ENCODE measurements around the gene PCDH15.

Gene PCDH15

GRCh38 chr10:54064215-54064614 lies 736.8 kb downstream of the PCDH15 start:
- peaks cover 0 to 2% of the 10 kb centered on the region in 2 donors for H3K9me3 ChIP-seq (ENCODE audit: control insufficient read depth in 1 of 2, low read length in 2 of 2)
- no peak overlapping the region for H3K4me3 ChIP-seq (ENCODE audit: low read depth in 1 of 2, low read length in 2 of 2)
- H3K36me3 ChIP-seq (ENCODE audit: control insufficient read depth in 1 of 2, insufficient read depth in 2 of 2, low read length in 2 of 2), result no peaks in the 10 kb centered on the region
- H3K27me3 ChIP-seq (ENCODE audit: control insufficient read depth in 1 of 2, insufficient read depth in 2 of 2, low read length in 2 of 2), result no peaks in the 10 kb centered on the region
- H3K4me1 ChIP-seq (ENCODE audit: control insufficient read depth in 1 of 2, insufficient read depth in 2 of 2, low read length in 2 of 2), result no peaks in the 10 kb centered on the region
- no peak overlapping the region for H3K9ac ChIP-seq (ENCODE audit: low read depth in 1 of 2, low read length in 2 of 2)
- H3K27ac ChIP-seq (ENCODE audit: low read depth, low read length), result no peak overlapping the region

- no peak overlapping the region for H3K27ac ChIP-seq (ENCODE audit: low read depth, low read length)
- no peaks in the 10 kb centered on the region for H3K36me3 ChIP-seq (ENCODE audit: control insufficient read depth in 1 of 2, insufficient read depth in 2 of 2, low read length in 2 of 2)
- peaks cover under 1 to 2% of the 10 kb centered on the region in 2 donors for H3K9me3 ChIP-seq (ENCODE audit: control insufficient read depth in 1 of 2, low read length in 2 of 2)
- no peaks in the 10 kb centered on the region for H3K4me1 ChIP-seq (ENCODE audit: control insufficient read depth in 1 of 2, insufficient read depth in 2 of 2, low read length in 2 of 2)
- H3K9ac ChIP-seq (ENCODE audit: low read depth in 1 of 2, low read length in 2 of 2), result no peak overlapping the region
- no peak overlapping the region for H3K4me3 ChIP-seq (ENCODE audit: low read depth in 1 of 2, low read length in 2 of 2)
- no peaks in the 10 kb centered on the region for H3K27me3 ChIP-seq (ENCODE audit: control insufficient read depth in 1 of 2, insufficient read depth in 2 of 2, low read length in 2 of 2)
Measured at GRCh38 chr10:54063514-54063913, 737.5 kb downstream of the PCDH15 start.

- Histone ChIP-seq H3K4me3 (ENCODE audit: low read depth in 1 of 2, low read length in 2 of 2) (no peak overlapping the region), H3K9me3 (ENCODE audit: control insufficient read depth in 1 of 2, low read length in 2 of 2) (peaks cover 2 to 7% of the 10 kb centered on the region in 2 donors), H3K4me1 (ENCODE audit: control insufficient read depth in 1 of 2, insufficient read depth in 2 of 2, low read length in 2 of 2) (no peaks in the 10 kb centered on the region), H3K36me3 (ENCODE audit: control insufficient read depth in 1 of 2, insufficient read depth in 2 of 2, low read length in 2 of 2) (no peaks in the 10 kb centered on the region), H3K27ac (ENCODE audit: low read depth, low read length) (no peak overlapping the region), H3K27me3 (ENCODE audit: control insufficient read depth in 1 of 2, insufficient read depth in 2 of 2, low read length in 2 of 2) (no peaks in the 10 kb centered on the region), H3K9ac (ENCODE audit: low read depth in 1 of 2, low read length in 2 of 2) (no peak overlapping the region)
Measured at GRCh38 chr10:54060572-54060971, 740.5 kb downstream of the PCDH15 start.

GRCh38 chr10:54057357-54057756 lies 743.7 kb downstream of the PCDH15 start:
- Histone ChIP-seq H3K4me1 (ENCODE audit: control insufficient read depth in 1 of 2, insufficient read depth in 2 of 2, low read length in 2 of 2) (no peaks in the 10 kb centered on the region), H3K27ac (ENCODE audit: low read depth, low read length) (no peak overlapping the region), H3K27me3 (ENCODE audit: control insufficient read depth in 1 of 2, insufficient read depth in 2 of 2, low read length in 2 of 2) (no peaks in the 10 kb centered on the region), H3K9me3 (ENCODE audit: control insufficient read depth in 1 of 2, low read length in 2 of 2) (peaks cover 0 to 7% of the 10 kb centered on the region in 2 donors), H3K36me3 (ENCODE audit: control insufficient read depth in 1 of 2, insufficient read depth in 2 of 2, low read length in 2 of 2) (no peaks in the 10 kb centered on the region), H3K9ac (ENCODE audit: low read depth in 1 of 2, low read length in 2 of 2) (no peak overlapping the region), H3K4me3 (ENCODE audit: low read depth in 1 of 2, low read length in 2 of 2) (no peak overlapping the region)

- no peak overlapping the region for H3K4me3 ChIP-seq (ENCODE audit: low read depth in 1 of 2, low read length in 2 of 2)
- H3K36me3 ChIP-seq (ENCODE audit: control insufficient read depth in 1 of 2, insufficient read depth in 2 of 2, low read length in 2 of 2), result no peaks in the 10 kb centered on the region
- H3K9ac ChIP-seq (ENCODE audit: low read depth in 1 of 2, low read length in 2 of 2), result no peak overlapping the region
- H3K27me3 ChIP-seq (ENCODE audit: control insufficient read depth in 1 of 2, insufficient read depth in 2 of 2, low read length in 2 of 2), result no peaks in the 10 kb centered on the region
- no peak overlapping the region for H3K27ac ChIP-seq (ENCODE audit: low read depth, low read length)
- H3K4me1 ChIP-seq (ENCODE audit: control insufficient read depth in 1 of 2, insufficient read depth in 2 of 2, low read length in 2 of 2), result no peaks in the 10 kb centered on the region
- H3K9me3 ChIP-seq (ENCODE audit: control insufficient read depth in 1 of 2, low read length in 2 of 2), result no peaks in the 10 kb centered on the region
Measured at GRCh38 chr10:54026340-54026739, 774.7 kb downstream of the PCDH15 start.

- Histone ChIP-seq H3K4me1 (ENCODE audit: control insufficient read depth in 1 of 2, insufficient read depth in 2 of 2, low read length in 2 of 2) (no peaks in the 10 kb centered on the region), H3K9me3 (ENCODE audit: control insufficient read depth in 1 of 2, low read length in 2 of 2) (no peaks in the 10 kb centered on the region), H3K27ac (ENCODE audit: low read depth, low read length) (no peak overlapping the region), H3K4me3 (ENCODE audit: low read depth in 1 of 2, low read length in 2 of 2) (no peak overlapping the region), H3K36me3 (ENCODE audit: control insufficient read depth in 1 of 2, insufficient read depth in 2 of 2, low read length in 2 of 2) (no peaks in the 10 kb centered on the region), H3K27me3 (ENCODE audit: control insufficient read depth in 1 of 2, insufficient read depth in 2 of 2, low read length in 2 of 2) (no peaks in the 10 kb centered on the region), H3K9ac (ENCODE audit: low read depth in 1 of 2, low read length in 2 of 2) (no peak overlapping the region)
Measured at GRCh38 chr10:54011117-54011516, 789.9 kb downstream of the PCDH15 start.

- Histone ChIP-seq H3K36me3 (ENCODE audit: control insufficient read depth in 1 of 2, insufficient read depth in 2 of 2, low read length in 2 of 2) (no peaks in the 10 kb centered on the region), H3K9ac (ENCODE audit: low read depth in 1 of 2, low read length in 2 of 2) (no peak overlapping the region), H3K4me3 (ENCODE audit: low read depth in 1 of 2, low read length in 2 of 2) (no peak overlapping the region), H3K27ac (ENCODE audit: low read depth, low read length) (no peak overlapping the region), H3K9me3 (ENCODE audit: control insufficient read depth in 1 of 2, low read length in 2 of 2) (no peaks in the 10 kb centered on the region), H3K4me1 (ENCODE audit: control insufficient read depth in 1 of 2, insufficient read depth in 2 of 2, low read length in 2 of 2) (no peaks in the 10 kb centered on the region), H3K27me3 (ENCODE audit: control insufficient read depth in 1 of 2, insufficient read depth in 2 of 2, low read length in 2 of 2) (no peaks in the 10 kb centered on the region)
Measured at GRCh38 chr10:54010337-54010933, 790.6 kb downstream of the PCDH15 start.

- Histone ChIP-seq H3K9me3 (ENCODE audit: control insufficient read depth in 1 of 2, low read length in 2 of 2) (no peaks in the 10 kb centered on the region), H3K36me3 (ENCODE audit: control insufficient read depth in 1 of 2, insufficient read depth in 2 of 2, low read length in 2 of 2) (no peaks in the 10 kb centered on the region), H3K27ac (ENCODE audit: low read depth, low read length) (no peak overlapping the region), H3K4me1 (ENCODE audit: control insufficient read depth in 1 of 2, insufficient read depth in 2 of 2, low read length in 2 of 2) (no peaks in the 10 kb centered on the region), H3K9ac (ENCODE audit: low read depth in 1 of 2, low read length in 2 of 2) (no peak overlapping the region), H3K27me3 (ENCODE audit: control insufficient read depth in 1 of 2, insufficient read depth in 2 of 2, low read length in 2 of 2) (no peaks in the 10 kb centered on the region), H3K4me3 (ENCODE audit: low read depth in 1 of 2, low read length in 2 of 2) (no peak overlapping the region)
Measured at GRCh38 chr10:54009672-54010071, 791.4 kb downstream of the PCDH15 start.

GRCh38 chr10:54002077-54002476 lies 799.0 kb downstream of the PCDH15 start:
- no peaks in the 10 kb centered on the region for H3K36me3 ChIP-seq (ENCODE audit: control insufficient read depth in 1 of 2, insufficient read depth in 2 of 2, low read length in 2 of 2)
- no peak overlapping the region for H3K4me3 ChIP-seq (ENCODE audit: low read depth in 1 of 2, low read length in 2 of 2)
- H3K9me3 ChIP-seq (ENCODE audit: control insufficient read depth in 1 of 2, low read length in 2 of 2), result no peaks in the 10 kb centered on the region
- no peaks in the 10 kb centered on the region for H3K4me1 ChIP-seq (ENCODE audit: control insufficient read depth in 1 of 2, insufficient read depth in 2 of 2, low read length in 2 of 2)
- no peak overlapping the region for H3K27ac ChIP-seq (ENCODE audit: low read depth, low read length)
- no peak overlapping the region for H3K9ac ChIP-seq (ENCODE audit: low read depth in 1 of 2, low read length in 2 of 2)
- no peaks in the 10 kb centered on the region for H3K27me3 ChIP-seq (ENCODE audit: control insufficient read depth in 1 of 2, insufficient read depth in 2 of 2, low read length in 2 of 2)

- Histone ChIP-seq H3K4me1 (ENCODE audit: control insufficient read depth in 1 of 2, insufficient read depth in 2 of 2, low read length in 2 of 2) (no peaks in the 10 kb centered on the region), H3K27ac (ENCODE audit: low read depth, low read length) (no peak overlapping the region), H3K36me3 (ENCODE audit: control insufficient read depth in 1 of 2, insufficient read depth in 2 of 2, low read length in 2 of 2) (no peaks in the 10 kb centered on the region)
Measured at GRCh38 chr10:53997953-53998352, 803.1 kb downstream of the PCDH15 start.

GRCh38 chr10:53990799-53991238 lies 810.2 kb downstream of the PCDH15 start:
- no peaks in the 10 kb centered on the region for H3K27me3 ChIP-seq (ENCODE audit: control insufficient read depth in 1 of 2, insufficient read depth in 2 of 2, low read length in 2 of 2)

More at GRCh38 chr10:53997953-53998352, 803.1 kb downstream of the PCDH15 start:
- Histone ChIP-seq H3K27me3 (ENCODE audit: control insufficient read depth in 1 of 2, insufficient read depth in 2 of 2, low read length in 2 of 2) (no peaks in the 10 kb centered on the region), H3K4me3 (ENCODE audit: low read depth in 1 of 2, low read length in 2 of 2) (no peak overlapping the region), H3K9me3 (ENCODE audit: control insufficient read depth in 1 of 2, low read length in 2 of 2) (no peaks in the 10 kb centered on the region), H3K9ac (ENCODE audit: low read depth in 1 of 2, low read length in 2 of 2) (no peak overlapping the region)

More at GRCh38 chr10:53990799-53991238, 810.2 kb downstream of the PCDH15 start:
- H3K4me3 ChIP-seq (ENCODE audit: low read depth in 1 of 2, low read length in 2 of 2), result no peak overlapping the region
- H3K9ac ChIP-seq (ENCODE audit: low read depth in 1 of 2, low read length in 2 of 2), result no peak overlapping the region
- H3K4me1 ChIP-seq (ENCODE audit: control insufficient read depth in 1 of 2, insufficient read depth in 2 of 2, low read length in 2 of 2), result no peaks in the 10 kb centered on the region
- H3K9me3 ChIP-seq (ENCODE audit: control insufficient read depth in 1 of 2, low read length in 2 of 2), result peaks cover 0 to 3% of the 10 kb centered on the region in 2 donors
- no peak overlapping the region for H3K27ac ChIP-seq (ENCODE audit: low read depth, low read length)
- no peaks in the 10 kb centered on the region for H3K36me3 ChIP-seq (ENCODE audit: control insufficient read depth in 1 of 2, insufficient read depth in 2 of 2, low read length in 2 of 2)

Measured in duodenal mucosa (tissue), 2 donors.